ENCODE measurements around the gene MAP3K6.

MAP3K6 gene

GRCh38 chr1:27368869-27369582, 2.3 kb upstream of the MAP3K6 start:
- peak overlapping the region; percentile 55 for H3K4me3 Mint-ChIP-seq
- no peak for TF ChIP-seq CTCF (IDR thresholded peaks at IDR 0.05)
- H3K9me3 Mint-ChIP-seq: no peaks in the 10 kb centered on the region
- no peak overlapping the region for H3K27ac Mint-ChIP-seq
- H3K27me3 Mint-ChIP-seq (ENCODE audit: low read depth, poor library complexity): peaks cover 10% of the 10 kb centered on the region
- no peaks in the 10 kb centered on the region for H3K36me3 Mint-ChIP-seq (ENCODE audit: low read depth)
- DNase-seq: no peak
- H3K4me1 Mint-ChIP-seq: peaks cover 43% of the 10 kb centered on the region

GRCh38 chr1:27367160-27367650, 444 bp upstream of the MAP3K6 start:
- Mint-ChIP-seq H3K36me3 (ENCODE audit: low read depth) (no peaks in the 10 kb centered on the region), H3K27me3 (ENCODE audit: low read depth, poor library complexity) (peaks cover 9% of the 10 kb centered on the region), H3K9me3 (no peaks in the 10 kb centered on the region), H3K4me1 (peaks cover 54% of the 10 kb centered on the region), H3K4me3 (peak overlapping the region; percentile 83), H3K27ac (no peak overlapping the region)
- no peak for TF ChIP-seq CTCF (IDR thresholded peaks at IDR 0.05)
- DNase-seq: no peak

- TF ChIP-seq CTCF (IDR thresholded peaks at IDR 0.05): no peak
- peak overlapping the region; percentile 86 for H3K4me3 Mint-ChIP-seq
- H3K4me1 Mint-ChIP-seq: peaks cover 56% of the 10 kb centered on the region
- peaks cover 10% of the 10 kb centered on the region for H3K27me3 Mint-ChIP-seq (ENCODE audit: low read depth, poor library complexity)
- no peaks in the 10 kb centered on the region for H3K36me3 Mint-ChIP-seq (ENCODE audit: low read depth)
- peak overlapping the region; percentile 66 for H3K27ac Mint-ChIP-seq
- peak; percentile 93 for DNase-seq
- H3K9me3 Mint-ChIP-seq: no peaks in the 10 kb centered on the region
Observed at GRCh38 chr1:27366113-27366410, 699 bp downstream of the MAP3K6 start.

- Mint-ChIP-seq H3K27ac (peak overlapping the region; percentile 66), H3K9me3 (no peaks in the 10 kb centered on the region), H3K36me3 (ENCODE audit: low read depth) (no peaks in the 10 kb centered on the region), H3K27me3 (ENCODE audit: low read depth, poor library complexity) (peaks cover 15% of the 10 kb centered on the region), H3K4me3 (peak overlapping the region; percentile 86), H3K4me1 (peaks cover 59% of the 10 kb centered on the region)
- TF ChIP-seq CTCF (IDR thresholded peaks at IDR 0.05): no peak
- DNase-seq: peak; percentile 90
Observed at GRCh38 chr1:27365372-27366112, 1.2 kb downstream of the MAP3K6 start.

GRCh38 chr1:27364696-27365371, 1.9 kb downstream of the MAP3K6 start:
- peak; percentile 27 for DNase-seq
- H3K9me3 Mint-ChIP-seq: no peaks in the 10 kb centered on the region

More at GRCh38 chr1:27364696-27365371, 1.9 kb downstream of the MAP3K6 start:
- peaks cover 19% of the 10 kb centered on the region for H3K27me3 Mint-ChIP-seq (ENCODE audit: low read depth, poor library complexity)
- no peaks in the 10 kb centered on the region for H3K36me3 Mint-ChIP-seq (ENCODE audit: low read depth)
- H3K4me1 Mint-ChIP-seq: peaks cover 64% of the 10 kb centered on the region
- TF ChIP-seq CTCF (IDR thresholded peaks at IDR 0.05): no peak
- peak overlapping the region; percentile 59 for H3K27ac Mint-ChIP-seq
- H3K4me3 Mint-ChIP-seq: peak overlapping the region; percentile 86

Data from nephron progenitor cell (in vitro differentiated cells).